HG02763 (cell line): ENCODE results near the gene SOX9.
A peak's percentile ranks its signal among the peaks of the same experiment; 100 is the strongest.

Experiments
- ATAC-seq: cut with Tn5 transposase; IDR thresholded peaks from one replicate; pipeline ENCODE4 v1.9.1; 2021; ENCODE audit warnings: mild to moderate bottlenecking, moderate library complexity; ENCODE audit not compliant: unreplicated experiment

The SOX9 gene

GRCh38 chr17:72120642-72121163, at the start of gene SOX9:
SOX9 (plus strand) TSS chr17:72121020; CDS start chr17:72121392, 372 bp downstream.
- ATAC-seq, result peak; percentile 76

- ATAC-seq, result no peak
Measured at GRCh38 chr17:72071330-72071729, 49.5 kb upstream of the SOX9 start.

- no peak for ATAC-seq
Measured at GRCh38 chr17:72075995-72076677, 44.7 kb upstream of the SOX9 start.

GRCh38 chr17:72076678-72077030, 44.2 kb upstream of the SOX9 start:
- ATAC-seq, result no peak

- no peak for ATAC-seq
Measured at GRCh38 chr17:72077326-72077960, 43.4 kb upstream of the SOX9 start.

GRCh38 chr17:72079700-72080099, 41.1 kb upstream of the SOX9 start:
- ATAC-seq, result no peak

GRCh38 chr17:72087876-72088275, 32.9 kb upstream of the SOX9 start:
- no peak for ATAC-seq

GRCh38 chr17:72089453-72089987, 31.3 kb upstream of the SOX9 start:
- ATAC-seq, result no peak

GRCh38 chr17:72090108-72090507, 30.7 kb upstream of the SOX9 start:
- ATAC-seq, result no peak

GRCh38 chr17:72092710-72093322, 28.0 kb upstream of the SOX9 start:
- ATAC-seq, result no peak

GRCh38 chr17:72093707-72094106, 27.1 kb upstream of the SOX9 start:
- no peak for ATAC-seq

- no peak for ATAC-seq
Measured at GRCh38 chr17:72095316-72095715, 25.5 kb upstream of the SOX9 start.

GRCh38 chr17:72097144-72097543, 23.7 kb upstream of the SOX9 start:
- no peak for ATAC-seq

- no peak for ATAC-seq
Measured at GRCh38 chr17:72099919-72100318, 20.9 kb upstream of the SOX9 start.

- no peak for ATAC-seq
Measured at GRCh38 chr17:72100470-72100869, 20.4 kb upstream of the SOX9 start.

- ATAC-seq, result no peak
Measured at GRCh38 chr17:72101526-72101925, 19.3 kb upstream of the SOX9 start.

GRCh38 chr17:72102366-72102765, 18.5 kb upstream of the SOX9 start:
- ATAC-seq, result no peak

GRCh38 chr17:72104164-72104862, 16.5 kb upstream of the SOX9 start:
- ATAC-seq, result no peak

GRCh38 chr17:72104863-72105234, 16.0 kb upstream of the SOX9 start:
- ATAC-seq, result no peak

- ATAC-seq, result no peak
Measured at GRCh38 chr17:72107100-72107499, 13.7 kb upstream of the SOX9 start.

- no peak for ATAC-seq
Measured at GRCh38 chr17:72110231-72110941, 10.4 kb upstream of the SOX9 start.
